ENCODE results near the gene NKAP.
"Not testable (repeated sequence)": the region's sequence is repeated elsewhere in the genome, so short reads cannot be mapped to it uniquely, and the experiment has no call there.

Gene NKAP

GRCh38 chrX:119954374-119954773 lies 10.8 kb upstream of the NKAP start:
- H3K4me3 ChIP-seq (ENCODE audit: low read length): no peak overlapping the region
- TF ChIP-seq ZNF274 (IDR thresholded peaks at IDR 0.05; ENCODE audit: low read depth, low read length): no peak

DNA sequence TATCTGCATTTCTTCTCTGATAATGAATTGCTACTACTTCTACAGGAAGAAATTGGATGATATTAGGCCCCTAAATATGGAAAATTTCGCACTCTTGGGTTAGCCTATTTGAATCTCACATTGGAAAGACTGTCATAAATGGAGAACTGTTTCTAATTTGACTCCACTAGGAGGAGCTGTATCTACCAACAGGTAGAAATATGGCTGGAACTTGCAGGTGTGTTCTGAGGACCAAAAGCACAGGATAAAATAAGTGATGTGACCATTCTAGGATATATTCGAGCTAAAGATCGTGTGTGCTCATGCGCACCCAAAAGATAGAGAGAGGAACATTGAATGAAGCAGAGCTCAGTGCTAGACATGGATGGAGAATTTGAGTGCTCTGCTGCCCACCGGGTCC lies 4.8 kb upstream of the NKAP start:
- H3K4me3 ChIP-seq (ENCODE audit: low read length): no peak overlapping the region
- no peak for TF ChIP-seq ZNF274 (IDR thresholded peaks at IDR 0.05; ENCODE audit: low read depth, low read length)

GRCh38 chrX:119945481-119945880 lies 1.9 kb upstream of the NKAP start:
- H3K4me3 ChIP-seq (ENCODE audit: low read length): no peak overlapping the region
- no peak for TF ChIP-seq ZNF274 (IDR thresholded peaks at IDR 0.05; ENCODE audit: low read depth, low read length)

GRCh38 chrX:119942831-119943184 lies 743 bp downstream of the NKAP start:
- peak overlapping the region; percentile 96 for H3K4me3 ChIP-seq (ENCODE audit: low read length)
- TF ChIP-seq ZNF274 (IDR thresholded peaks at IDR 0.05; ENCODE audit: low read depth, low read length): no peak

- no peak for TF ChIP-seq ZNF274 (IDR thresholded peaks at IDR 0.05; ENCODE audit: low read depth, low read length)
These were observed 1.3 kb downstream of the NKAP start for GRCh38 chrX:119942173-119942819.

GRCh38 chrX:119941336-119941735 lies 2.2 kb downstream of the NKAP start:
- no peak for TF ChIP-seq ZNF274 (IDR thresholded peaks at IDR 0.05; ENCODE audit: low read depth, low read length)
- no peak overlapping the region for H3K4me3 ChIP-seq (ENCODE audit: low read length)

More at GRCh38 chrX:119942173-119942819, 1.3 kb downstream of the NKAP start:
- H3K4me3 ChIP-seq (ENCODE audit: low read length): peak overlapping the region; percentile 96

DNA sequence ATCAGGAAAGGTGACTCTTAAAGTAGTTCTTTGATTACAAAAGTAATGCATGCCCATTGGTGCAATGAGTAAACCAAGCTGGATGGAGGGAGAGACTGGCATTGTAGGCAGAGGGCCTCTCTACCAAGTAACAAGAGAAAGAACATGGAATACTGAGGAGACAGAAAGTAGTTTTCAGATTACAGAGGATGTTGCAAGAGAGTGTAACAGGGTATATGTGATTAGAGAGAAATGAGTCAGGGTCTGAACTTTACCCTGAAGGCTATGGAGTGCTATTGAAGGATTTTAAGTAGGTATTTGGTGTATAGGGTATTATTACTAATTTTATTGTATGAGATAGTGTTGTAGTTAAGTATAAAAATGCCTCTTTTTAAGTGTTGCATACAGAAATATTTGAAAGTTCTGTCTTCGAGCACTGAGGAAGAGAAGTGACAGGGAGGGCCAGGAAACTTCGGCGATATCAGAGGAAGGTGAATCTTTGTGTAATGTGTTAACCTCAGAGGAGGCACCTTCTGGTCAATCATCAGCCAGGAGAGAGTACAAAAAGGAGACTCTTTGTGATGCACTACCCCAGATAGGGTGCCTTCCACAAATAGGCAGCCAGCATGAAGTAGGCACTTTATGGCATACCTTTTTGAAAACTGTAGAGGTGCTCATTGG lies 8.2 kb downstream of the NKAP start:
- TF ChIP-seq ZNF274 (IDR thresholded peaks at IDR 0.05; ENCODE audit: low read depth, low read length): no peak

GRCh38 chrX:119922391-119922790 lies 21.2 kb downstream of the NKAP start:
- not testable (repeated sequence) for H3K4me3 ChIP-seq (ENCODE audit: low read length)

More for the DNA sequence above, 8.2 kb downstream of the NKAP start:
- no peak overlapping the region for H3K4me3 ChIP-seq (ENCODE audit: low read length)

GRCh38 chrX:119919835-119920585 lies 23.5 kb downstream of the NKAP start:
- no peak for TF ChIP-seq ZNF274 (IDR thresholded peaks at IDR 0.05; ENCODE audit: low read depth, low read length)
- H3K4me3 ChIP-seq (ENCODE audit: low read length): no peak overlapping the region

DNA sequence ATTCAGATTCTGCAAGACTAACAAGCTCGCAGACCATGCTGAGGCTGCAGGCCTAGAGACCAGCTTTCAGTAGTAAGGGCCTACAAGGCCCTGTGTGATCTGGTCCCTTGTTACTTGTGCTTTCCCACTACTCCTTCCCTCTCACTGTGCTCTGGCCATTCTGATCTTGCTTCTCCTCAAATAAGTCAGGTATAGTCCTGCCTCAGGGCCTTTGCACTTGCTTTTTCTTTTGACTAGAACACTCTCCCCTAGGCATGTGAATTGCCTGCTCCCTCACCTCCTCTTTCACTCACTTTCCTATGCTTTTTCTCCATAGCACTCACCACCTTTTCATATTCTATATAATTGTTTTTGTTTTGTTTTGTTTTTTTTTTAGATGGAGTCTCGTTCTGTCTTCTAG lies 25.7 kb downstream of the NKAP start:
- no peak overlapping the region for H3K4me3 ChIP-seq (ENCODE audit: low read length)
- no peak for TF ChIP-seq ZNF274 (IDR thresholded peaks at IDR 0.05; ENCODE audit: low read depth, low read length)

DNA sequence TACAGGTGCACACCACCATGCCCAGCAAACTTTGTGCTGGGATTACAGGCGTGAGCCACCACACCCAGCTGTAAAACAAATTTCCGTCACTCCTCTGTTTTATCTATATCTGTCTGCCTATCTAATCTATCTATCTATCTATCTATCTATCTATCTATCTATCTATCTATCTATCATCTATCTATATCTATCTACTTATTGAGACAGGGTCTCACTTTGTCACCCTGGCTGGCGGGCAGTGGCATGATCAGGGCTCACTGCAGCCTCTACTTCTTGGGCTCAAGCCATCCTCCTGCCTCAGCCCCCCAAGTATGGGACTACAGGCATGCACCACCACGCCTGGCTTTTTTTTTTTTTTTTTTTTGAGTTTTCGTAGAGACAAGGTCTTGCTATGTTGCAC lies 27.2 kb downstream of the NKAP start:
- H3K4me3 ChIP-seq (ENCODE audit: low read length): no peak overlapping the region
- TF ChIP-seq ZNF274 (IDR thresholded peaks at IDR 0.05; ENCODE audit: low read depth, low read length): no peak

DNA sequence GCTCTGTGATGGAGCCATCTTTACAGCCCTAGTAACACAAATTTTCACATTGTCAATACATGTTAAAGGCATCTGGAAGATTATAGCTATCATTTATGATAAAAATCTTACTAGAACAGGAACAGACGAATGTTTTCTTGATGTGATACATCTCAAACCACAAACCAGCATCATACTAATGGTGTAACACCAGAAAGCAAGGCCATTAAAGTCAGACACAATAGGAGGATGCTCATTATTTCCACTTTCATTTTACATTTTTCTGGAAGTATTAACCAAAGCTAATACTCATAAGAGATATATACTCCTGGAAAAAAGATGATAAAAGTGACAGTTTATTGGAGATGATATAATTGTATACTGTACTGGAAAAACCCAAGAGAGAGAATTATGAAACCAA lies 42.6 kb downstream of the NKAP start:
- no peak overlapping the region for H3K4me3 ChIP-seq (ENCODE audit: low read length)
- TF ChIP-seq ZNF274 (IDR thresholded peaks at IDR 0.05; ENCODE audit: low read depth, low read length): no peak

GRCh38 chrX:119899125-119899524 lies 44.4 kb downstream of the NKAP start:
- no peak overlapping the region for H3K4me3 ChIP-seq (ENCODE audit: low read length)
- TF ChIP-seq ZNF274 (IDR thresholded peaks at IDR 0.05; ENCODE audit: low read depth, low read length): no peak

DNA sequence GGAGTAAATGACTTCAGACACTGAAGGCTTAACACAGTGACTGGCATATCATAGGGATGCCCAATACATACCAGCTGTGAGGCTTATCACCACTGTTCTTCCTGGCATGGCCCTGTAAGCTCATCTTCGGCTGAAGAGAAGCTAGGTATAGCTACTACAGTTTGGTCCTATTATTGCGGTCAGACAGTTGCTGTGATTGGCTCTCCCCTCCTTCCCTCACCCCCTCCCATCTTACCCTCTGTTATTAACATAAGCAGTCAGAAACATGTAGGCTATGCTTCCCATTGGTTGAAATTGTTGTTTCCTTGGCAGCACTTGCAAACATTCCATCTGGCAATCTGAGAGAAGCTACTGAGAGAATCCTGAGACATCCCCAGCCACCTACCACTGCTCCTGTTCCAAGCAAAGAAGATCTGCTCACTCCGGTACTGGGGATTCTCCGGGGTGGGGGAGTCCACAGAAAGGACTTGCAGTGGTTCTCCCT lies 47.7 kb downstream of the NKAP start, which contains the start of gene AKAP14:
AKAP14 (plus strand) TSS at position 51 of the 484 bp plus-strand sequence. CDS start 7,331 bp downstream, outside the sequence.
- no peak for TF ChIP-seq ZNF274 (IDR thresholded peaks at IDR 0.05; ENCODE audit: low read depth, low read length)
- H3K4me3 ChIP-seq (ENCODE audit: low read length): no peak within 1 kb of the TSS

- H3K4me3 ChIP-seq (ENCODE audit: low read length): not testable (repeated sequence)
These were observed 51.4 kb downstream of the NKAP start for GRCh38 chrX:119891961-119892692.

DNA sequence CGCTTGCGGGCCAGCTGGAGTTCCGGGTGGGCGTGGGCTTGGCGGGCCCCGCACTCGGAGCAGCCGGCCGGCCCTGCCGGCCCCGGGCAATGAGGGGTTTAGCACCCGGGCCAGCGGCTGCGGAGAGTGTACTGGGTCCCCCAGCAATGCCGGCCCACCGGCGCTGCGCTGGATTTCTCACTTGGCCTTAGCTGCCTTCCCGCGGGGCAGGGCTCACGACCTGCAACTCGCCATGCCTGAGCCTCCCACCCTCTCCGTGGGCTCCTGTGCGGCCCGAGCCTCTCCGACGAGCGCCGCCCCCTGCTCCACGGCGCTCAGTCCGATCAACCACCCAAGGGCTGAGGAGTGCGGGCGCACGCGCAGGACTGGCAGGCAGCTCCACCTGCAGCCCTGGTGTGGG lies 52.9 kb downstream of the NKAP start:
- not testable (repeated sequence) for H3K4me3 ChIP-seq (ENCODE audit: low read length)
